DND-41 (cell line): ENCODE measurements around the gene SCGB1A1.

Source experiments
- ATAC-seq: fragments of 200-7000 bp; cut with Tn5 transposase; 3 replicates; pipeline ENCODE4 v1.9.1; 2021; ENCODE audit warnings: low read depth; ENCODE audit not compliant: insufficient read depth
- DNase-seq: peaks from one replicate; pipeline ENCODE4 v3.0.0-alpha.2; 2020
- H2AFZ ChIP-seq: 2 replicates; pipeline ENCODE4 v1.6.0; 2012; ENCODE audit warnings: low read depth, low read length
- H3K27ac ChIP-seq: 2 replicates; pipeline ENCODE4 v1.5.1; 2012; ENCODE audit warnings: low read length, inconsistent platforms
- H3K27me3 ChIP-seq: fragments of 200-600 bp; sonication (generic); 2 replicates; pipeline ENCODE4 v1.6.0; 2012; ENCODE audit warnings: low read length, mild to moderate bottlenecking, inconsistent platforms; ENCODE audit not compliant: insufficient read depth, poor library complexity
- H3K36me3 ChIP-seq: 2 replicates; pipeline ENCODE4 v1.5.1; 2012; ENCODE audit warnings: low read length, inconsistent platforms; ENCODE audit not compliant: insufficient read depth
- H3K4me1 ChIP-seq: 2 replicates; pipeline ENCODE4 v1.5.1; 2012; ENCODE audit warnings: mild to moderate bottlenecking, low read length; ENCODE audit not compliant: insufficient read depth
- H3K4me2 ChIP-seq: 2 replicates; pipeline ENCODE4 v1.6.0; 2012; ENCODE audit warnings: mild to moderate bottlenecking, moderate library complexity, low read length, inconsistent platforms; ENCODE audit not compliant: insufficient read depth
- H3K4me3 ChIP-seq, 2 experiments: fragments of 200-600 bp in 1 of 2; shearing (Covaris generic) in 1 of 2; 2 replicates each; pipeline ENCODE4 v1.5.1; 2012 to 2016; ENCODE audit warnings: inconsistent platforms in 2 of 2, low read length in 2 of 2, mild to moderate bottlenecking in 2 of 2, low read depth in 1 of 2, moderate library complexity in 1 of 2
- H3K79me2 ChIP-seq: 2 replicates; pipeline ENCODE4 v1.6.0; 2012; ENCODE audit warnings: low read length, inconsistent platforms; ENCODE audit not compliant: insufficient read depth
- H3K9ac ChIP-seq: 2 replicates; pipeline ENCODE4 v1.6.0; 2012; ENCODE audit warnings: low read depth, mild to moderate bottlenecking, inconsistent platforms, low read length, moderate library complexity
- H3K9me3 ChIP-seq: 2 replicates; pipeline ENCODE4 v1.5.1; 2012; ENCODE audit warnings: low read length, moderate library complexity, mild to moderate bottlenecking, inconsistent platforms; ENCODE audit not compliant: insufficient read depth, severe bottlenecking
- H4K20me1 ChIP-seq: 2 replicates; pipeline ENCODE4 v1.6.0; 2012; ENCODE audit warnings: low read length; ENCODE audit not compliant: insufficient read depth
- CTCF ChIP-seq: IDR thresholded peaks from 2 replicates; pipeline ENCODE4 v1.5.1; 2012; ENCODE audit warnings: borderline replicate concordance, low read length, moderate library complexity, mild to moderate bottlenecking; ENCODE audit not compliant: poor library complexity, severe bottlenecking; ENCODE audit errors: extremely low read depth
- EZH2 ChIP-seq: IDR thresholded peaks from 3 replicates; pipeline ENCODE4 v1.6.1; 2012; ENCODE audit warnings: borderline replicate concordance, low read depth, mild to moderate bottlenecking, moderate library complexity, low read length, inconsistent platforms; ENCODE audit not compliant: severe bottlenecking

SCGB1A1 gene

GRCh38 chr11:62421996-62422395, 3.2 kb downstream of the SCGB1A1 start:
- H2AFZ ChIP-seq, result no peak overlapping the region
- TF ChIP-seq EZH2 (no peak), CTCF (no peak)
- no peaks in the 10 kb centered on the region for H4K20me1 ChIP-seq
- no peaks in the 10 kb centered on the region for H3K36me3 ChIP-seq
- H3K4me2 ChIP-seq, result no peak overlapping the region
- H3K9ac ChIP-seq, result no peak overlapping the region
- H3K9me3 ChIP-seq, result no peaks in the 10 kb centered on the region
- peaks cover 20% of the 10 kb centered on the region for H3K27me3 ChIP-seq
- no peaks in the 10 kb centered on the region for H3K79me2 ChIP-seq
- H3K4me1 ChIP-seq, result peaks cover 3% of the 10 kb centered on the region; the same call in 1 of the 2 replicates
- H3K27ac ChIP-seq, result no peak overlapping the region
- no peak overlapping the region for H3K4me3 ChIP-seq
- DNase-seq (no peak), ATAC-seq (no peak)

- Histone ChIP-seq H3K36me3 (no peaks in the 10 kb centered on the region), H3K4me1 (peaks cover 3% of the 10 kb centered on the region; the same call in 1 of the 2 replicates), H3K9ac (no peak overlapping the region), H2AFZ (no peak overlapping the region), H3K9me3 (no peaks in the 10 kb centered on the region), H3K4me3 (no peak overlapping the region), H3K27me3 (peaks cover 18% of the 10 kb centered on the region), H3K79me2 (no peaks in the 10 kb centered on the region), H4K20me1 (no peaks in the 10 kb centered on the region), H3K4me2 (no peak overlapping the region), H3K27ac (no peak overlapping the region)
- ATAC-seq (no peak), DNase-seq (no peak)
- no peak for TF ChIP-seq CTCF
- TF ChIP-seq EZH2, result no peak
Measured at GRCh38 chr11:62423012-62423411, 4.2 kb downstream of the SCGB1A1 start.

- no peak overlapping the region for H2AFZ ChIP-seq
- DNase-seq (no peak), ATAC-seq (no peak)
- H3K4me2 ChIP-seq, result no peak overlapping the region
- H3K79me2 ChIP-seq, result no peaks in the 10 kb centered on the region
- no peak for TF ChIP-seq EZH2
- no peak for TF ChIP-seq CTCF
- H3K9me3 ChIP-seq, result no peaks in the 10 kb centered on the region
- peaks cover 13% of the 10 kb centered on the region for H3K27me3 ChIP-seq
- no peak overlapping the region for H3K9ac ChIP-seq
- H3K4me1 ChIP-seq, result peaks cover 3% of the 10 kb centered on the region; the same call in 1 of the 2 replicates
- H3K36me3 ChIP-seq, result no peaks in the 10 kb centered on the region
- no peaks in the 10 kb centered on the region for H4K20me1 ChIP-seq
- H3K27ac ChIP-seq, result no peak overlapping the region
- no peak overlapping the region for H3K4me3 ChIP-seq
Measured at GRCh38 chr11:62427630-62428233, 8.9 kb downstream of the SCGB1A1 start.
